HepG2 (cell line): Measurements from ENCODE around the gene VILL. TPM values are rescaled to one million over a fixed set of nuclear protein-coding genes. Genes with fewer than 3 reads are reported as not detected.
A peak's percentile ranks its signal among the peaks of the same experiment; 100 is the strongest.

Experiments
- ARID4A ChIP-seq: sonication (generic); formaldehyde crosslinking; IDR thresholded peaks from 2 replicates; pipeline ENCODE4 v1.5.0; 2020; ENCODE audit warnings: mild to moderate bottlenecking, missing genetic modification reagents, borderline replicate concordance
- ARID5B ChIP-seq: IDR thresholded peaks from 2 replicates; pipeline ENCODE4 v1.4.0; 2020; ENCODE audit warnings: mild to moderate bottlenecking, missing genetic modification reagents
- ASH2L ChIP-seq: fragments of 300-600, 200-600 bp; sonication (generic); IDR thresholded peaks from 2 replicates; pipeline ENCODE4 v1.7.0; 2017; ENCODE audit warnings: low read depth, mild to moderate bottlenecking, moderate library complexity, mixed read lengths, low read length; ENCODE audit not compliant: insufficient read length
- ATRX ChIP-seq: sonication (generic); formaldehyde crosslinking; IDR thresholded peaks from 2 replicates; pipeline ENCODE4 v1.4.0; 2020; ENCODE audit warnings: missing genetic modification reagents, borderline replicate concordance
- FOXP4 ChIP-seq: sonication (generic); formaldehyde crosslinking; IDR thresholded peaks from 2 replicates; pipeline ENCODE4 v1.4.0; 2020; ENCODE audit warnings: missing genetic modification reagents
- GATAD2A ChIP-seq: IDR thresholded peaks from 2 replicates; pipeline ENCODE4 v1.6.1; 2016
- MBD4 ChIP-seq: IDR thresholded peaks from 2 replicates; pipeline ENCODE4 v1.6.1; 2012; ENCODE audit warnings: low read length, inconsistent platforms, borderline replicate concordance
- MLLT10 ChIP-seq: sonication (generic); formaldehyde crosslinking; IDR thresholded peaks from 2 replicates; pipeline ENCODE4 v1.4.0; 2020; ENCODE audit warnings: missing genetic modification reagents
- NR3C1 ChIP-seq: sonication (generic); formaldehyde crosslinking; IDR thresholded peaks from 2 replicates; pipeline ENCODE4 v1.4.0; 2020; ENCODE audit warnings: missing genetic modification reagents
- PHF21A ChIP-seq: sonication (generic); formaldehyde crosslinking; IDR thresholded peaks from 2 replicates; pipeline ENCODE4 v1.5.0; 2020; ENCODE audit warnings: mild to moderate bottlenecking, missing genetic modification reagents
- RBM22 ChIP-seq: fragments of 200-400 bp; formaldehyde crosslinking; optimal IDR thresholded peaks from 2 replicates; pipeline ENCODE3; 2017; ENCODE audit warnings: mild to moderate bottlenecking, low read length, moderate library complexity
- SMAD3 ChIP-seq: sonication (generic); formaldehyde crosslinking; IDR thresholded peaks from 2 replicates; pipeline ENCODE4 v1.4.0; 2020; ENCODE audit warnings: missing genetic modification reagents
- SMARCE1 ChIP-seq: fragments of 450-650 bp; IDR thresholded peaks from 2 replicates; pipeline ENCODE4 v1.6.1; 2017; ENCODE audit warnings: borderline replicate concordance
- TOPORS ChIP-seq: sonication (generic); formaldehyde crosslinking; IDR thresholded peaks from 2 replicates; pipeline ENCODE4 v1.8.0; 2023; ENCODE audit warnings: mild to moderate bottlenecking, missing genetic modification reagents
- ZFAT ChIP-seq: sonication (generic); formaldehyde crosslinking; conservative IDR thresholded peaks from 2 replicates; pipeline ENCODE4 v1.8.1; 2023; ENCODE audit warnings: missing genetic modification reagents, inconsistent platforms
- ZNF337 ChIP-seq: sonication (generic); formaldehyde crosslinking; IDR thresholded peaks from 2 replicates; pipeline ENCODE4 v1.5.1; 2020; ENCODE audit warnings: missing genetic modification reagents, low read depth, mild to moderate bottlenecking, borderline replicate concordance
- ZNF598 ChIP-seq: sonication (generic); formaldehyde crosslinking; IDR thresholded peaks from 2 replicates; pipeline ENCODE4 v1.5.1; 2020; ENCODE audit warnings: mild to moderate bottlenecking, missing genetic modification reagents, borderline replicate concordance
- ZNF775 ChIP-seq: sonication (generic); formaldehyde crosslinking; IDR thresholded peaks from 2 replicates; pipeline ENCODE4 v1.4.0; 2020; ENCODE audit warnings: missing genetic modification reagents, mild to moderate bottlenecking, moderate library complexity, borderline replicate concordance
- ZNF883 ChIP-seq: sonication (generic); formaldehyde crosslinking; IDR thresholded peaks from 2 replicates; pipeline ENCODE4 v1.5.1; 2020; ENCODE audit warnings: mild to moderate bottlenecking, missing genetic modification reagents; ENCODE audit errors: not compliant biosample characterization
- ZNF891 ChIP-seq: sonication (generic); formaldehyde crosslinking; IDR thresholded peaks from 2 replicates; pipeline ENCODE4 v1.5.0; 2020; ENCODE audit warnings: mild to moderate bottlenecking, missing genetic modification reagents
- polyA plus RNA-seq, 8 experiments: library from polyadenylated mRNA; depleted of rRNA in 3 of 8; stranded (reverse) in 7 of 8; unstranded in 1 of 8; fragments of >200 nt; fragmentation: Illumina TruSeq in 4 of 8; extraction: Trizol in 4 of 8; gene quantifications; 2 replicates each; pipeline versions ENCODE4 v1.2.1 to v1.2.3, GENCODE V29; 2011 to 2016; ENCODE audit warnings: low read depth in 4 of 8, missing spikeins in 1 of 8, mixed read lengths in 1 of 8; ENCODE audit not compliant: insufficient read depth in 1 of 8
- total RNA-seq, 5 experiments: library from RNA; depleted of rRNA; stranded (reverse); fragments of >200 nt; fragmentation: Illumina TruSeq; extraction: Trizol; gene quantifications; 2 replicates each; pipeline ENCODE4 v1.2.3, GENCODE V29; 2016; ENCODE audit warnings: low read depth in 1 of 5

The VILL gene
- total and polyA plus RNA-seq, 2 of the 13 experiments (the other 11 are each of a cell fraction or from before 2014, with no cell fraction given), result 3.2 to 5.3 TPM

- TF ChIP-seq ZNF598 (CRISPR knock-in tag), result 0 out of 2 replicates have a peak, but pooled peaks have one; percentile 42
- TF ChIP-seq GATAD2A, result peak; percentile 77
- no peak for TF ChIP-seq MLLT10 (CRISPR knock-in tag)
- peak; percentile 37 for TF ChIP-seq ASH2L
- TF ChIP-seq ZNF337 (CRISPR knock-in tag), result 0 out of 2 replicates have a peak, but pooled peaks have one; percentile 61
- TF ChIP-seq SMAD3 (CRISPR knock-in tag), result peak; percentile 66; the same call in 1 of the 2 replicates
- TF ChIP-seq TOPORS, result no peak
- no peak for TF ChIP-seq ZNF883 (CRISPR knock-in tag)
- TF ChIP-seq ARID5B (CRISPR knock-in tag), result peak; percentile 27; the same call in 1 of the 2 replicates
- TF ChIP-seq SMARCE1, result no peak
- TF ChIP-seq ARID4A (CRISPR knock-in tag), result peak; percentile 20; the same call in 1 of the 2 replicates
- TF ChIP-seq NR3C1 (CRISPR knock-in tag), result no peak
- no peak for TF ChIP-seq RBM22
- TF ChIP-seq PHF21A, result peak; percentile 39
- TF ChIP-seq FOXP4 (CRISPR knock-in tag), result no peak
- no peak for TF ChIP-seq ZFAT (CRISPR knock-in tag)
- TF ChIP-seq ZNF775 (CRISPR knock-in tag), result no peak
- 0 out of 2 replicates have a peak, but pooled peaks have one; percentile 13 for TF ChIP-seq ATRX (CRISPR knock-in tag)
- TF ChIP-seq ZNF891 (CRISPR knock-in tag), result 0 out of 2 replicates have a peak, but pooled peaks have one; percentile 0
- no peak for TF ChIP-seq MBD4
Measured at GRCh38 chr3:38004415-38005075, 14.0 kb downstream of the VILL start (continued).
